Left renal cortex interstitium (tissue), 4 donors: ENCODE data around the gene CEACAM20. TPM values are rescaled to one million over a fixed set of nuclear protein-coding genes. Genes with fewer than 3 reads are reported as not detected.
"Not testable (repeated sequence)": the region's sequence is repeated elsewhere in the genome, so short reads cannot be mapped to it uniquely, and the experiment has no call there.

Source experiments
- DNase-seq, 4 donors: peaks; one replicate each; pipeline ENCODE4 v3.0.0-alpha.2; 2013; ENCODE audit warnings: low read depth in 4 of 4, low spot score in 2 of 4, missing footprints in 1 of 4
- polyA plus RNA-seq, 4 donors: library from polyadenylated mRNA; unstranded; fragments of 120-200 nt; gene quantifications; one replicate each; pipeline ENCODE4 v1.2.1, GENCODE V29; 2013; ENCODE audit not compliant: insufficient read length in 4 of 4

CEACAM20 gene
- polyA plus RNA-seq = not detected

DNA sequence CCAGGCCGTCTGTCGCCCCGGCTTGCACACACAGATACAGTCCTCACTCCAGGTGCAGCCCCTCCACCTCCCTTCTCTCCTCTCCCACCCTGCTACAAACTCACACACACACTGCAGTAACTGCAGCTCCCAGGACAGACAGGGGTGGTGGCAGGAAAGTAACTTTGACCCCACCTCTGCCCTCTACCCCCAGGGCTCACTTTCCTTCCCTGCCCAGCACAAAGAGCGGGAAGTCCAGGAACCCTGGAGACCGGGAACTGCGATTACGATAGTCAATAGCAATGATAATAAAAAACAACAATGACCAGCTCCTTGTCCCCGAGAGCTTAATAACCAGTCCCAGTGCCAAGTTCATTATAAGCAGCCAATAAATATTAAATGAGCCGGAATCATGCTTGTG, at the start of gene CEACAM20:
TSS of gene CEACAM20 (minus strand) at position 140 of the 400 bp plus-strand sequence. CDS start 166 bp downstream, outside the sequence.
- DNase-seq = no peak

DNA sequence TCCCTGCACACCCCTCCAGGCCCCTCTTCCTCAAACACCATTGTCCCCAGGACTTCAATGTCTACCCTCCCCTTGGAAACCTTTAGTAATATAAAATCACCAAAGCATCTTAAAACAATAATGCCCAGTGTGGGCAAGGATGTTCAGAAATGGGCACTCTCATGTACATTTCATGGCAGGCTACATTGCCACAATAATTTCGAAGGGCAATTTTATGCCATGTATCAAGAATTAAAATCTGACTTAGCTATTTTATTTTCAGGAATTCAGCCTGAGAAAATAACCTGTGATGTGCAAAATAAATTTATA, 48.0 kb upstream of the CEACAM20 start:
- no peak for DNase-seq

DNA sequence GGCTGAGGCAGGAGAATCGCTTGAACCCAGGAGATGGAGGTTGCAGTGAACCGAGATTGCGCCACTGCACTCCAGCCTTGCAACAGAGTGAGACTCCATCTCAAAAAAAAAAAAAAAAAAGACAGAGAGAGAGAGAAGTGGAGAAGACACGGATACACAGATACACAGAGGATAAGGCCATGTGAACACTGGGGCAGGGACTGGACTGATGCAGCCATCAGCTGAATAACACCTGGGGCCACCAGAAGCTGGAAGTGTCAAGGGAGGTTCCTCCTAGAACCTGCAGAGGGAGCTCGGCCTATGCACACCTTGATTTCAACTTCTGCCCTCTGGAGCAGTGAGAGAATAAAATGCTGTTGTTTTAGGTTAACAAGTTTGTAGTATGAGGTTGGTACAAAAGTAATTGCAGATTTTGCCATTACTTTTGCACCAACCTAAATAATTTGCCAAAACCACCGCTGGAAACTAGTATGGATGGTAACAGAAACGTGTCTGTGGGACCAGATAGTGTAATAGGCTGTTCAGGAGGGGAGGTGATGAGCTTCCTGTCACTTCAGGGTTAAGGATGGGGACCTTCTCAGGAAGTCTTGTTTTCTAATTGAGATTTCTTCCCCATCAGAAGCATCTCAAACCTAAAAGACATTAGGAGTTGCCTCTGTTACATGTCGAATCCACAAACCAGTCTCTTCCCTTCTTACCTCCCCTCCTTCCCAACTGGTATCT, 47.5 kb upstream of the CEACAM20 start:
- no peak for DNase-seq

DNA sequence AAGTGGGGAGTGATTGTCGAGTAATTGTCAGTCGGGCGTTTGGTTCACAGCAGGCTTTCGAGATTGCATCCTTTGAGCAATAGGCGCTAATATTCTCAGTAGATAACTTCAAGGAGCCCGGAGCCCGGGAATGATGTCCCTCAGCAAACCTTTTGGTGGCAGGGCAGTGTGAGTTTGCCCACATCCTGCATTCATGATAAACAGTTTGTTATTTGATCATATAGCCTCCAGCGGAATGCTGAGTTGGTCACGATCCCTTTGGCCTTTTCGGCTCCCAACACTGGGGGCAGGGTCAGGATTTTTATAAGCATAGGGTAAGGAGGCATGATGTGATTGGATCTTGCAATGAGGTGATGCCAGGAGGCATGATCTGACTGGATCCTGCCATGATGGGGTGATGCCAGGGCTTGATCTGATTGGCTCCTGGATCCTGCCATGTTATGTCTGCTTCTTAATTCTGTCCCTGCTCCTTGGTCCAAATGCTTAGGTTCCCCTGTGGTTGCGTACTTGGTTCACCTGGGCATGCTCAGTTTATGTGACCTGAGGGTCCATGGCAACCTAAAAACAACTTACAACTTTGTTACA, 45.7 kb upstream of the CEACAM20 start:
- DNase-seq = no peak

DNA sequence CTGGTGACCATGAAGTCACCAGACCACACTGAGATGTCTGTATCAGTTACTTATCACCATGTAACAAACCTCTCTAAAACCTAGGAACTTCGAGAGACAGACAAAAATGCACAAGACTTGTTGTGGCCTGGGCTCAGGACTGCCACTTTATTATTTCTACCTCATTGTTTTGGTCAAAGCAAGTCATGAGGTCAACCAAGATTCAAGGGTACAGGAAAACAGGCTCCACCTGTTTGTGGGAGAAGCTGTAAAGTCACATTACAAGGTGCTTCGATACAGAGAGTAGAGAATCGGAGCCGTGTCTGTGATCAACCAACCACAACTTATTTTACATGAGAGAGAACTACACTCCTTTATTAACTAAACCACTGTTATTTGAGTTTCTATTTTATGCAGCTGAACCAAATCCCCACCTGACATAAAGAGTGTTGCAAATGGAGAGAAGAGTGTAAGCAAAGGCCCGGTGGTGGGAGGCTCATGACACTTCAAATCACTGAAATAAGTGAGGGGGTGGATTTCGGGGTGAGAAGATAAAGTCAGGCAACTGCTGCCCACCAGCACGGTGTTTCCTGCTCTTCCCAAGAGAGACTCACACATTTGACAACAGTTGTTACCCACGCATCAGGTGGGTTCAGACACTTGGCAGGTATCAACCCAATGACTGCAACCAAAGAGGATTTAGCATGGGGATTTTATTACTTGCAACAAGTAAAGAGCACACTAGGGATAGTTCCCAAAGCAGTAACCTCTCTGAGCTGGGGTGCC, 44.9 kb upstream of the CEACAM20 start:
- DNase-seq = peak in 1 of 4 donors; percentile 58

DNA sequence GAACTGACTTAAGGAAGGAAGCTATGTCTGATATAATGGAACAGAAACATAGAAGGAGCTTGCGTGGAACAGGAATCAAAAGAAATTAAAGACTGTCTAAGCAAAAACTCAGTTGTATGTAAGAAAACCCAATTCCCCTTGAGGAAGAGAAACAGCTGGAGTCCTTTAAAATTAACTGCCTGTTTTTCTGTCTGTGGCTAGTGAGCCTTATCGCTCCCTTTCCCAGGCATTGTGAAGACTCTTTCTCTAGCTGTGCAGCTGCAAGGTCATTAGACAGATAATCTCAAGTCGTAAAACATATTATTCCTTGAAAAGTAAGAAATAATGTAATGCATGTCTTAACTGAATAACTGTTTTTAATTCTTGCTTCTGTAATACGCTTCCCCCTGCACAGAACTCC, 44.2 kb upstream of the CEACAM20 start:
- peak in 2 of 4 donors; percentile 39 to 60 for DNase-seq

DNA sequence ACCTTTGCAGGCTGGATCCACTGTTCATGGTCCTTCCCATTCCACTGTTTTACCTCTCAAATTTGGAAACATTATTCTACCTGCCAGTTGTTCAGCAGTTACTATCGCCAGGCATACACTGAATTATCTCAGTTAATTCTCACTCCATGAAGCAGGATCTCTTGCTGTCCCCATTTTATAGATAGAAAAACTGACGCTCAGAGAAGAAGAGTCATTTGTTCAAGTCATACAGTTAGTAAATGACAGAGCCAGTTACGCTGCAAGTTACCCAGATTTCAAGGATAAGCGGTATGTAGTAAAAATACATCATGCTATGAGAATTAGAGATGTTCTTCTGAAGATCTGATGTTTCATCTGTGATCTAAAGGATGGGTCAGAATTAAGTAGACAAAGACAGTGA, 43.7 kb upstream of the CEACAM20 start:
- no peak for DNase-seq

DNA sequence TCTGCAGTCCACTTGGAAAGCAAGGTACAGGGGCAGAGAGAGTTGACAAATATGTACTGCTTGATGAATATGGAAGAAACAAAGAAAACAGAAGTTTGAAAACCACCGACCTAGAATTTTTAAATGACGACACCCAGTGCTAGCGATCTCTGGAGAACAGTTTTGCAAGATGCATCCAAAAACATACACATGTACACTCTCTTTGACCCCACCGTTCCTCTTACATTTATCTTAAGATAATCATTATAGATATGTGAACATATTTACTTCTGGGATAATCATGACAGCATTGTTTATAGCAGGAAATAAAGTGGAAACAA, 43.1 kb upstream of the CEACAM20 start:
- no peak for DNase-seq

DNA sequence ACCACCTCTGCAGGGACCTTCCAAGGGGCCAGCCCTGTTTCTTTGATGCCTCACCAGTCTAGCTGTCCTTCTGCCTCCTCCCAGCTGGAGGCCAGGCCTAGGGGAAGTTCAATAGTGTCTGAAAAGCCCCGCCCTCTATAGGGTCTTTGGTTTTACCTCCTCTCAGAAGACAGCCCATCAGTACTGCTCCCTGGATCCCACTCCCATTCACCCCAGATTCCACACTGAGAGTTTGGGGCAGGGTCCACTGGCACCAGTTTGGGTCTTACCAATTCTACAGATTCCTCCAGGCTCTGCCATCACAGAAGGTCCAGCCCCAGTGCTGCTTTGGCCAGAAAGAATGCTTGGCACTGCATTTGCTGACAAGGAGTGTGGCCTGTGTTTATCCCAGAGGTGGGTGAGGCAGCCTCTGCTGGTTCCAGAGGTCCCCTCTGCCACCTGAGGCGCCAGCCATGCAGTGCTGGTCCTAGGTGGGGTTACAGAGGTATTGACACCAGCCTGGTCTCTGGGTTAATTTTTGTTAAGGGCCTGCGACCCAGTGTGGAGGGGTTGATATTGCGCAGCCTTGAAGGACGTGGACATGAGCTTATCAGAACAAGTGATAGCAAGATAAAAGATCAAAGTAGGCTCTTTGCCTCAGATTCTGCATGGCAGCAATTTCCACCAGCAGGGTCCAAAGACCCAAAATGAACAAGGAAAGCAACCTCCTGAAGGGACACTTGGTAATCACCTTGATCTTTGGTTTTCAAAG, 42.5 kb upstream of the CEACAM20 start:
- no peak for DNase-seq

DNA sequence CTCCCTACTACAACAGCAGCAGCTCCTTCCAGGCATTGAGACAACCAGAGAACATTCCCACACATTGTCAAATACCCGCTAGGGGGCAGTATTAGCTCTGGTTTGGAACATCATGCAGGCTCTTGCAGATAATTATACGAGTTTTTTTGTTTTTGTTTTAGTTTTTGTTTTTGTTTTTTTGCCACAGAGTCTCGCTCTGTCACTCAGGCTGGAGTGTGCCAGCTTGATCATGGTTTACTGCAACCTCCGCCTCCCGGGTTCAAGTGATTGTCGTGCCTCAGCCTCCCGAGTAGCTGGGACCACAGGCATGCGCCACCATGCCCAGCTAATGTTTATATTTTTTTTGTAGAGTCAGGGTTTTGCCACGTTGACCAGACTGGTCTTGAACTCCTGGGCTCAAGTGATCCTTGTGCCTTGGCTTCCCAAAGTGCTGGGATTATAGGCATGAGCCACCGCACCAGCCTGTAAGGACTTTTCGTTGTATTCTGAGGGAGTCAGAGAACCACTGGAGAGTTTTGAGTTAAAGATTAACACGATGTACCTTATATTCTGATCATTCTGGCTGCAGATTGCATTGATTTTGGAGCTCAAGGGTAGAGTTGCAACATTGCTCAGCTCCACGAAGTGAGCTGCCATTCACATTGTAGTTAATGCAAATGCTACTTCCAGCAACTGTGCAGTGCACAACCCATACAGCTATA, 41.7 kb upstream of the CEACAM20 start:
- peak in 3 of 4 donors; percentile 73 to 87 (median 75) for DNase-seq

DNA sequence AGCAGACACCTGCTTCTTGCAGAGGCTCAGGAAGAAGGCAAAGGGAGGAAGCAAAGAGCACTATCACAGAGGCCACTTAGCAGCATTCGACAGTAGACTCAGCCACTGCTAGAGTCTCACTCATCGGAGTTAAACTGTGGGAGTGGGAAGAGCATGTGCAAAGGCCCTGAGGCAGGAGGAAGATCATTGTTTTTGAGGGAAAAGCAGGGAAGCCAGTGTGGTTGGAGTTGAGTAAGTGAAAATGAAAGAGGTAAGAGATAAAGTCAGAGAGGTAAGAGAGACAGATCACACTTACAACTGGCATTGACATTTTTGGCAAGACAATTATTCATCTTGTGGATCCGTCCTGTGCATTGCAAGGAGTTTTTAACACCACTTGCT, 41.1 kb upstream of the CEACAM20 start:
- no peak for DNase-seq

DNA sequence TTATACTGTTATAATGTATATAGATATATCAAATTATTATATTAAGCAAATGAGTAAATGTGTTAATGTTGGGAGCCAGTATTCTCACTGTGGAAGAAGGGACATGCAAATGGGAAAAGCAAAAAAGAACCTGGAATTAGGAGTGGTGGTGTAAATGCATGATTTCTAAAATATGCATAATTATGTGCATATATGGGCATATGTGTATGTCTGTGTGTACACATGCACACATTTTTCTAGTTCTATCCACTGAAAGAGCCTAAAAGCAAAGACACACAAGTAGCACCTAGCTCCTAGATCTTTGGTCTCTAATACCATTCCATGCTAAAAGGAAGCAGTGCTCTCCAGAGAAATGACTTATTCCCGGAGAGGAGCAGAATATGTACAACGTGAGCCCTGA, 38.3 kb upstream of the CEACAM20 start:
- DNase-seq = no peak

DNA sequence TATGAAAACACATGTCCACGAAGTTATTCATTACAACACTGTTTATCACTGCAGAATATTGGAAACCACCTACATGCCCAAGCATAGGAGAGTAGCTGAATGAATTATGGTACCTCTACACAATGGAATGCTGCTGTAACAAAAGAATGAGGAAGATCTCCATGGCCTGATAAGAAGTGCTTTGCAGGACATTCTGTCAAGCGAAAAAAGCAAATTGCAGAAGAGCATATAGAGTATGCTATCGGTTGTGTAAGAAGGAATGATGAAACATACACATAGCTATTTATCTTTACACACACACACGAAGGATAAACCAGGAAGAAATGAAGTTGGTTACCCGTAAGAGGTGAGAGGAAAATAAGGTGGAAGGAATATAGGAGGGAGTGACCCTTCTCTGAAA, 37.5 kb upstream of the CEACAM20 start:
- no peak for DNase-seq

DNA sequence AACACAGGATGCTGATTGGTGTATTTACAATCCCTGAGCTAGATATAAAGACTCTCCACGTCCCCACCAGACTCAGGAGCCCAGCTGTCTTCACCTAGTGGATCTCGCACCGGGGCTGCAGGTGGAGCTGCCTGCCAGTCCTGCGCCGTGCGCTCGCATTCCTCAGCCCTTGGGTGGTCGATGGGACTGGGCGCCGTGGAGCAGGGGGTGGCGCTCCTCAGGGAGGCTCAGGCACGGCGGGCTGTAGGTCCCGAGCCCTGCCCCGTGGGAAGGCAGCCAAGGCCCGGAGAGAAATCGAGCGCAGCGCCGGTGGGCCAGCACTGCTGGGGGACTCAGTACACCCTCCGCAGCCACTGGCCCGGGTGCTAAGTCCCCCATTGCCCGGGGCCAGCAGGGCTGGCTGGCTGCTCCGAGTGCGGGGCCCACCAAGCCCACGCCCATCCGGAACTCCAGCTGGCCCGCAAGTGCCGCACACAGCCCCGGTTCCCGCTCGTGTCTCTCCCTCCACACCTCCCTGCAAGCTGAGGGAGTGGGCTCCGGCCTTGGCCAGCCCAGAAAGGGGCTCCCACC, 33.7 kb upstream of the CEACAM20 start:
- DNase-seq = not testable (repeated sequence)

DNA sequence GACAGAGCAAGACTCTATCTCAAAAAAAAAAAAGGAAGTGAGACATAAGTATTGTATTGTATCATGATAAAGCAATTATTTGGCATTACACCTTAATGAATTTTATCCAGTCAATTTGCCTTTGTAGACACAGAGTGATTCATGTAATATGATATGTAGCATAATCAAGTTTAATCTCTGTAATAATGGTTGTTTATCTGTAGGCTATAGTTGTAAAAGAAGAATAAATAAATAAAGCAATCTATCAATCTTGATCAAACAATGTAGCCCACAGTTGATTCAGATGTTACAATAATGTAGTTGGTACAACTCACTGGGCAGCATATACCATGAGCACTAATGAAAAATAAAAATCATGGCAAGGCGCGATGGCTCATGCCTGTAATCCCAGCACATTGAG, 28.5 kb upstream of the CEACAM20 start:
- no peak for DNase-seq

DNA sequence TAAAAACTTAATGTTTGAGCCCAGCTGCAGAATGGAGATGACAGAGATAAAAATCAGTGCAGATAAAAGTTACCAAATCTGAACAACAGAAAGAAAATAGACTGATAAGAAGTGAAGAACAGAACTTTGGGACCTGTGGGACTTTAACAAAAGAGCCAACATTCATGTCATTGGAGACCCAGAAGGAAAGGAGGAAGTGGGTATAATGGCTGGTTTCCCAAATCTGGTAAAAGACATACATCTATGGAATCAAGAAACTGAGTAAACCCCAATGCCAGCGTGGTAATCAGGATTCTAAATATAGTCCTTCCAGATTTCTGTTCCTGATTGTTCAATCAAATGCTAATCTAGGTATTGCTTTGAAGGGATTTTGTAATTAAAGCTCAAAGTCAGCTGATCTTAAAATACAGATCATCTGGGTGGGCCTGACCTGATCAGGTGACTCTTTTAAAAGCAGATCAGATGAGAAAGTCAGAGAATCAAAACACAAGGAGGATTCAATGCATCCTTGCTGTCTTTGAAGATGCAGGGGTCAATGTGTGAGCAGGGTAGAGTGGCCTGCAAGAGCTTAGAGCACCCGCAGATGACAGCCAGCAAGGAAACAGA, 25.3 kb upstream of the CEACAM20 start:
- DNase-seq = no peak

DNA sequence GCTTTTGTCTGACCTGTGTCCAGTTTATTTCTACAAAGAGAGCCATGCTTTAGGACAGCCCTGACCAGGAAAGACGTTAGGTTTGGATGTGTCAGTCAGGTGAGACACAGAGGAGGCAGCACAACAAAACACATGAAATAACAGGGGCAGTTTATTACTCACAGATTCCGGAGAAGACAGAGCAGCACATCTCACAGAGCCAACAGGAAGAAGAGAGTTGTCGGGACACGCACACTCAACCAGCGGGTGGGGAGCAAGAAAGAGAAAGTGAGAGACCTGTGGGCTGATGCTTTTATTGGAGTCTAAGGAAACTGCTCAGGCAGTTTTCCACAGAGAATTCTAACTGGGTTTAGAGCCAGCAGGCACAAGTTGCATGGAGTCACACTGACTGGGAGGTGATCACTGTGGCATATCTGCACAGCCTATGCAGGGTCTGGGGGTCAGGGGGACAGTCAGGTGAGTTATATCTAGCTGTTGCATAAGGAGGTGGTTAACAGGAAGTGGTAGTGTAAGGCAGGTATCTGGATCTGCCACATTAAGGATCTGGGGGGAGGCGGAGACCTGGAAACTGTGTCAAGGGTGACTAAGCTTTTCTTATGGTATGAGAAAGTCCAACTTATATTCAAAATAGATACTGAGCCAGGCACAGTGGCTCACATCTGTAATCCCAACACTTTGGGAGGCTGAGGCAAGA, 24.1 kb upstream of the CEACAM20 start:
- no peak for DNase-seq

DNA sequence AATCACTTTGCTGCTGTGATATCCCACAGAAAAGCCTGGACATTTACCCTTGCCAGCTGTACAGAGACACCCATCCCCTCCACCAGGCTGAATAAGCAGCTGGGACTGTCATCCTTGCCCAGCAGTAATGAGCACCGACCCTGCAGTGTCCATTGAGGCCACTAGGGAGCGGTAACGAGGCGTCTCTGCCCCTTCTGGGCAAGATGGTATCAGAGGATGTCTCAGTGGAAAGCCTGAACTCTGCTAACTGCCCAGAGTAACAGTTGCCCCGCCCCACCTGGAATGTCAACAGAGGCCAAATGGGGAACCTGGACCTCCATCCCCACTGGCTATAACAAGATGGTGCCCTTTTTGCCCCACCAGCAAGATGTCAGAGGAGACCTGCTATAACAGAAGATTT, 22.8 kb upstream of the CEACAM20 start:
- no peak for DNase-seq

DNA sequence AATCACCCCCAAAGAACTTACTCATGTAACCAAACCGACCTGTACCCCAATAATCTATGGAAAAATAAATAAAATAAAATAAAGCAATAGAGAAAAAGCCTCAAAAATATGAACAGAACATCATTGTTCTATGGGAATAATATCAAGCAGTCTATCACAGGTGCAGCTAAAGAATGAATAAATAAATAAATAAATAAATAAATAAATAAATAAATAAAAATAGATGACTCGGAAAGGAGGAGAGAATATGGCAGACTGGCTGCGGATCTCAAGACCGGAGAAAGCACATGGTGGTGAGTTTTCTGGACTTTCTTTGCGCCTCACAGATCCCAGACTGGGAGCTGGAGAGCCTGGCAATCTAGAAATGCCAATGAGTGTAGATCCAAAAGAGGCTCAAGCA, 22.4 kb upstream of the CEACAM20 start:
- DNase-seq = no peak
